GM12864 (cell line): ENCODE measurements around the gene CNTF.
A peak's percentile ranks its signal among the peaks of the same experiment; 100 is the strongest.

Source experiments
- DNase-seq: peaks from one replicate; pipeline ENCODE4 v3.0.0-alpha.2; 2011; ENCODE audit warnings: low read depth
- H3K4me3 ChIP-seq: 2 replicates; pipeline ENCODE4 v1.5.1; 2011; ENCODE audit warnings: mild to moderate bottlenecking, low read depth, low read length, control low read depth
- TF ChIP-seq, protein P1 (sequence below): IDR thresholded peaks from 2 replicates; pipeline ENCODE4 v1.5.1; 2011; ENCODE audit warnings: low read depth, mild to moderate bottlenecking, moderate library complexity, low read length, control low read depth, inconsistent platforms; ENCODE audit errors: missing control alignments

Gene CNTF

DNA sequence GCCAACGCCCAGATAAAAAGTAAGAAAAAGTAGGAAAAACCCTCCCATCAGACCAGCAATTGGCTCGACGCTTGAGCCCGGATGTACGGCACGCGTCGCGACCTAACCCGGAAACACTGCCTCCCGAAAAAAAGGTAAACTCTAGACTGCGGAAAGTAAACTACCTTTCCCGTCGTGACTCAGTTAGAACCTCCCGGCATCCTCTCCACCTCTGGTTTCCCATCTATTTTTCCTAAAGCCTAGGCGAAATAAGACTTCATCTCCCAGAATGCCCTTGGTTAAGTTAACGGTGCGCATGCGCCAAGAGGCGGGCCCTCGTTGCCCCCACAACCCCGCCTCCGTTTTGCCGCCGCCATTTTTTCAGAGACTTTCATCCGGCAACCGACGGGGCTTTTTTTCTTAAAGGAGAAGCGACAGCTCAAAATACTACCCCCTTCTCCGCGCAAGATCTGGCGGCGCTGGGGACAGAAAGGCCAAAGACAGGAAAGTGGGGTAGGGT is 44.3 kb upstream of the CNTF start:
- H3K4me3 ChIP-seq = peak overlapping the region; percentile 92
- DNase-seq = peak; percentile 94
- TF ChIP-seq, protein P1, sequence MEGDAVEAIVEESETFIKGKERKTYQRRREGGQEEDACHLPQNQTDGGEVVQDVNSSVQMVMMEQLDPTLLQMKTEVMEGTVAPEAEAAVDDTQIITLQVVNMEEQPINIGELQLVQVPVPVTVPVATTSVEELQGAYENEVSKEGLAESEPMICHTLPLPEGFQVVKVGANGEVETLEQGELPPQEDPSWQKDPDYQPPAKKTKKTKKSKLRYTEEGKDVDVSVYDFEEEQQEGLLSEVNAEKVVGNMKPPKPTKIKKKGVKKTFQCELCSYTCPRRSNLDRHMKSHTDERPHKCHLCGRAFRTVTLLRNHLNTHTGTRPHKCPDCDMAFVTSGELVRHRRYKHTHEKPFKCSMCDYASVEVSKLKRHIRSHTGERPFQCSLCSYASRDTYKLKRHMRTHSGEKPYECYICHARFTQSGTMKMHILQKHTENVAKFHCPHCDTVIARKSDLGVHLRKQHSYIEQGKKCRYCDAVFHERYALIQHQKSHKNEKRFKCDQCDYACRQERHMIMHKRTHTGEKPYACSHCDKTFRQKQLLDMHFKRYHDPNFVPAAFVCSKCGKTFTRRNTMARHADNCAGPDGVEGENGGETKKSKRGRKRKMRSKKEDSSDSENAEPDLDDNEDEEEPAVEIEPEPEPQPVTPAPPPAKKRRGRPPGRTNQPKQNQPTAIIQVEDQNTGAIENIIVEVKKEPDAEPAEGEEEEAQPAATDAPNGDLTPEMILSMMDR = no peak

DNA sequence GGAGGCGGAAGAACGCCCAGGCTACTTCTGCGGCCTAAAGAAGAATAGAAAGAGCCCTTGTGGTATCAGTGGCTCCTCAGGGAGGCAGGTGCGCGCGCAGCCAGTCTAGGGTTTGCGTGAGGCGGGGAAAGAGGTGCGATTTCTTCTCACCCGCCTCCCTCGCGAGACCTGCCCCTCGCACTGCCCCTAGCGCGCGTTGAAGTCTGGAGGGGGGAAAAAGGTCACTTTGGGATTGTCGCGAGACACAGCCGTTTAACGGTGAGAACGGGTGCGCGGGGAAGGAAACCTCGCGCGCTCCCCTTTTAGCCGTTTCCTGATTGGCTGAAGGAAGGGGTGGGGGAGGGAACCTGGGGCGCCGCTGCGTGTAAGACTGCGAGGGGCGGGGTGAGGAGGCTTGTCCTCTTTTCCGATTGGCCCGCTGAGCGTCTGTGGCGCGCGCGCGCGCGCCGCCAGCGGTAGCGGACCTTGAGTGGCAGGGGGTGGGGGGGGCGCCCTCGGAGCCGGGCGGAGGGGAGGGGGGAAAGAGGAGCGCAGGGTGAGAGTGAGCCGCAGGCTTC is 43.8 kb upstream of the CNTF start, which contains the start of gene ZFP91:
ZFP91 (plus strand) TSS at position 429 of the 557 bp plus-strand sequence. CDS start 219 bp downstream, outside the sequence.
- TF ChIP-seq, protein P1 = no peak

DNA sequence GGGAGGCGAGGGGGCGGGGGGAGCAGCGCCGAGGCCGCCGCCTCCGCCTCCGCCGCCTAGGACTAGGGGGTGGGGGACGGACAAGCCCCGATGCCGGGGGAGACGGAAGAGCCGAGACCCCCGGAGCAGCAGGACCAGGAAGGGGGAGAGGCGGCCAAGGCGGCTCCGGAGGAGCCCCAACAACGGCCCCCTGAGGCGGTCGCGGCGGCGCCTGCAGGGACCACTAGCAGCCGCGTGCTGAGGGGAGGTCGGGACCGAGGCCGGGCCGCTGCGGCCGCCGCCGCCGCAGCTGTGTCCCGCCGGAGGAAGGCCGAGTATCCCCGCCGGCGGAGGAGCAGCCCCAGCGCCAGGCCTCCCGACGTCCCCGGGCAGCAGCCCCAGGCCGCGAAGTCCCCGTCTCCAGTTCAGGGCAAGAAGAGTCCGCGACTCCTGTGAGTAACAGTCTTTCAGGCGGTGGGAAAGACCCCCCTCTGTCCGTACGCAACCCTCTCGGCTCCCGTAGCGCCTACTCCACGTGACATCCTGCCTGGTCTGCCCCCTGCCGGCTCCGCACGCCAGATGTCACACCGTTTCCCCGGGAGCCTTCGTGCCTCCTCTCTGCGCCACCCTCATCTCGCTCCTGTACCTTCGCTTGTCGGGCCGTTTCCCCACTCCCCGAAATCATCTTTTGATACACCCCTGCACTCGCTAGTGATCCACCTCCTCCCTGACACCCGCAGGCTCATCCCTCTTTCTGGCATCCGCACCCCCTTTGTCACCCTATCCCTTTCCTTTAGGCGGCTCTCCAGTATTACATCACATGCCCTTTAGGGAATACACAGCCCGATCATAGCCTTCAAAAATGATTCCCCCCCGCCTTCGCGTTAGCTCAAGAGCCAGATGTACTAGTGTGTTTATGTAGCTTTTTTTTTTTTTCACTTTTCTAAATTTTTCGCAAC is 43.0 kb upstream of the CNTF start:
- TF ChIP-seq, protein P1 = peak; percentile 83
- peak overlapping the region; percentile 99 for H3K4me3 ChIP-seq
- DNase-seq = peak; percentile 82

More for the DNA sequence above, 43.8 kb upstream of the CNTF start, which contains the start of gene ZFP91:
- DNase-seq = peak; percentile 93
- H3K4me3 ChIP-seq = peak within 1 kb of the TSS; percentile 99

DNA sequence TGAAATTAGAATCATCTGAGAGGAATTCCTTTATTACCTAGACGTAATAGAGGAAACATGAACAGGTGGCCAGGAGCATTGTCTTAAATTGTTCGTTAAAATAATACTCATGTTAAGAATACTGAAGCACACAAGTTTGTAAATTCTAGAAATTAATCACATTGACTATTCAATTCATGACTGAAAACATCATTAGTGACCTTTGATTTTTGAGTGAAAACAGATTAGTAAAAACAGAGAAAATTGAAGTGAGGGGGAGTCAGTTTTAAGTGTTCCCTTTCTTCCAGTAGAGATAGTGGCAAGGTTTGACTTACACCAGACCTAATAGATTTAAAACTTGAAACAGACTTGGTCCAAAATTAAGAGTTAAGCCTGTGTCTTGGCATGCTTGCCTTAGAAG is 42.2 kb upstream of the CNTF start:
- TF ChIP-seq, protein P1 = no peak
- no peak for DNase-seq
- peak overlapping the region; percentile 99 for H3K4me3 ChIP-seq

DNA sequence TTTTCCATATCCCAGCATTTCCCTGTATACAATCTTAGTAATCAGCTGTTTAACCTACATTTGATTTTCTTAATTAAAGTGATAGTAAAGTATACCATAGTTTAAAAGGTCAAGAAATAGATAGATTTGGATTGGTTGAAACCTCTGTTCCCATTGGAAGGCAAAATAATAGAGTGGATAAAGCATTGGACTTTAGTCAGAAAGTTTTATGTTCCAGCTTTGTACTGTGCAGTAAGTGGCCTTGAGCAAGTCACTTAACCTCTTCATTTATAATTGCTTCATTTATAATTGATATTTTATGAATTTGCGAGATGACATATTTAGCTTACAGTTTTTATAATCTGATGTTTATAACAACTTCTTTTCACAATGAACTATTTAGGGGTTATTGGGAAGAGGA is 40.0 kb upstream of the CNTF start:
- no peak overlapping the region for H3K4me3 ChIP-seq
- TF ChIP-seq, protein P1 = no peak

DNA sequence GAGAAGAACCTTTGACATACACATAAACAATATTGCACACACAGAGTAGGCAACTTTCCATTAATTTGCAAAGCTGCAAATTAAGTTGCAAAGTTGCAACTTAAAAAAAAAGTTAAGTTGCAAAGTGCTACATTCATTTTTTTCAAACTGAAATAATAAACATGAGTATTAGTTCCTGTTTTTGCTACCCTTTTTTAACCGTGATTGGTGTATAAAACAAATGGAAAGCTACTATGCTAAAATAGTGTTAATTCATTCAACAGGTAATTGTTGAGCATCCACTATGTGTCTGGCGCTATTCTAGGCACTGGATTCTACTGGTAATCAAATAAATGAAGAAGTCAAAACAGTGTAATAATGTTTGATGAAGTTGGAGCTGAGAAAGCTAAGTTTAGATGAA is 35.5 kb upstream of the CNTF start:
- H3K4me3 ChIP-seq = no peak overlapping the region
- DNase-seq = no peak
- TF ChIP-seq, protein P1 = no peak

More for the DNA sequence above, 40.0 kb upstream of the CNTF start:
- no peak for DNase-seq
